GM13977 (cell line): ENCODE measurements around the gene OTOP3.

Source experiments
- DNase-seq: peaks from one replicate; pipeline ENCODE4 v3.0.0; 2012; ENCODE audit warnings: low spot score
- CTCF ChIP-seq: IDR thresholded peaks from 2 replicates; pipeline ENCODE4 v1.5.1; 2012; ENCODE audit warnings: mild to moderate bottlenecking, control low read depth; ENCODE audit not compliant: insufficient read depth; ENCODE audit errors: extremely low read depth, missing control alignments
- in situ Hi-C: fragments of 300-500 bp; cut with MboI; formaldehyde crosslinking; loops from one replicate; pipeline ENCODE4 v1.12.0; 2022; ENCODE audit warnings: low sequenced_read_pairs, low pct_unique_long_range_greater_than_20kb, mixed read lengths, inconsistent platforms; ENCODE audit not compliant: unreplicated experiment

The OTOP3 gene

DNA sequence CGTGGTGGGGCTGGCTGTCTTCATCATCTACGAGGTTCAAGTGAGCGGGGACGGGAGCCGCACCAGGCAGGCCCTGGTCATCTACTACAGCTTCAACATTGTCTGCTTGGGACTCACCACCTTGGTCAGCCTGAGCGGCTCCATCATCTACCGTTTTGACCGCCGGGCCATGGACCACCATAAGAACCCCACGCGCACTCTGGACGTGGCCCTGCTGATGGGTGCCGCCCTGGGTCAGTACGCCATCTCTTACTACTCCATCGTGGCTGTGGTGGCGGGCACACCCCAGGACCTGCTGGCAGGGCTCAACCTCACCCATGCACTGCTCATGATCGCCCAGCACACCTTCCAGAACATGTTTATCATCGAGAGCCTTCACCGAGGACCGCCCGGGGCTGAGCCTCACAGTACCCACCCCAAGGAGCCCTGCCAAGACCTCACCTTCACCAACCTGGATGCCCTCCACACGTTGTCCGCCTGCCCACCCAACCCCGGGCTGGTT is 5.1 kb upstream of the OTOP3 start:
- in situ Hi-C loops, result no loop called here
- DNase-seq, result no peak
- no peak for TF ChIP-seq CTCF

- no peak for DNase-seq
- in situ Hi-C loops, result no loop called here
- no peak for TF ChIP-seq CTCF
Observed at GRCh38 chr17:74935048-74935447, 650 bp upstream of the OTOP3 start.

- no peak for TF ChIP-seq CTCF
- in situ Hi-C loops, result no loop called here
- no peak for DNase-seq
Observed at GRCh38 chr17:74936470-74936799, 737 bp downstream of the OTOP3 start.

DNA sequence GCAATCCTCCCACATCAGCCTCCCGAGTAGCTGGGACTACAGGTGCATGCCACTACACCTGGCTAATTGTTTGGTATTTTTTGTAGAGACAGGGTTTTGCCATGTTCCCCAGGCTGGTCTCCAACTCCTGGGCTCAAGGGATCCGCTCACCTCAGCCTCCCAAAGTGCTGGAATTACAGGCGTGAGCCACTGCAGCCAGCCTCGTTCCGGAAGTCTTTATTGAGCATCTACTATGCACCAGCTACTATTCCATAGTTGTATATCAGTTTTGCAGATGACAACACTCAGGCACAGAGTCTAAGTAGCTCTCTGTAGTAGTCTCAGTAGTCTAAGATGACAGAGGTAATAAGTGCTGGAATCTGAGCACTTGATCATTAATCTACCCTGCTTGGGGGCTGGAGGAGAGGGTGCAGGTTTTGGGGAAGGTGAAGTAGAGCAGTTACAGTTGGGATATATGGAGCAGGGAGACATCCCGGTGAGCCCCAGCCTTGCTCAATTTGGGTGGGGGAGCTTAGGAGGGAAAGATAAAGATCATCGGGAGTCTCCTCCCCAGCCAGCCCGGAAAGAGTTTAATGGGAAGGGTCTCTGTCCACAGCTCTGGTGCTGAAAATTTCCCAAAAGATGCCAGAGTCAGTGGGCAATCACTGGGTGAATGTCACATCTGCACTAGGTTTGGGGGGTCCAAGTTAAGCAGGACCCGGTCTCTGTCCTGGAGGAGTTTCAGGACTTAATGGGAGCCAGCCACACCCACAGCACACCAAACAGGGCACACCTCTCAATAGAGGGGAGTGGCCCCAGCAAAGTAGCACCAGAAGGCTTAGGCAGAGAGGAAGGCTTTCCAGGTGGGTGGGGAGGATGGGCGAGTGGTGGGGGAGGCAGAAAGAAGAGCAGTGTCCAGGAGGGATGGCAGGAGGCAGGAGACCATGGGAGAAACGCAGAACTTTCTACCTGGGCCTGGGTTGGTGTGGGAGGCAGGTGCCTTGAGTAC is 1.7 kb downstream of the OTOP3 start:
- DNase-seq, result no peak
- in situ Hi-C loops, result no loop called here
- no peak for TF ChIP-seq CTCF

DNA sequence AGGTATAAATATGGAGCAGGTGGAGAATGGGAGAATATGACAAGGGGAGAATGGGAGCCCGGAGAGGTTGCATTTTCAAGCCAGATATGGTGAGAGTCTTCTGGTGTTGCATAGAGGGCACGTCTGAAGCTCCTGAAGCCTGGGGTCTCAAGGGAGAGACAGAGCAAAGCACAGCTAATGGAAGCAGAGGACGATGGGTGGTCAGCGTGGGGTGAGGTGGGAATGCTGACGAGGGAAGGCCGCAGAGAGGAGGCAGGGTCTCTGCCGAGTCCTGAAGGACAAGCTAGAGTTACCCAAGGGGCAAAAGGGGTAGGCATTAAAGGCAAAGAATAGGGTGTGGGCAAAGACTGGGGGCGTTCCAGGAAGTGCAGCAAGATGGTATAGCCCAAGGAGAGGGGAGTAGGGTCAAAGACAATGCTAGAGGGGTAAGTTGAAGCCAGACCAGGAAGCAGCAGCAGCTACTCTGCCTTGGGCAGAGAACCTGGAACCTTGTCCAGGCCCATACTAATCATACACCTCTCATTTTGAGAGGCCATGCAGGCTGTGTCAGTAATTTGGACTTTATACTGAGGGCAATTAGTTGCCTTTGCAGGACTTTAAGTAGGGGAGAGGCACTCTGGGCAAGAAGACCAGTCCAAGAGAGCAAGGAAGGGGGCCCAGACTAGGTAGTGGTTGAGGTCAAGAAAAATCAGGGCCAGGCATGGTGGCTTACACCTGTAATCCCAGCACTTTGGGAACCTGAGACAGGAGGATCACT is 2.7 kb downstream of the OTOP3 start:
- no peak for TF ChIP-seq CTCF
- in situ Hi-C loops, result no loop called here
- DNase-seq, result no peak

DNA sequence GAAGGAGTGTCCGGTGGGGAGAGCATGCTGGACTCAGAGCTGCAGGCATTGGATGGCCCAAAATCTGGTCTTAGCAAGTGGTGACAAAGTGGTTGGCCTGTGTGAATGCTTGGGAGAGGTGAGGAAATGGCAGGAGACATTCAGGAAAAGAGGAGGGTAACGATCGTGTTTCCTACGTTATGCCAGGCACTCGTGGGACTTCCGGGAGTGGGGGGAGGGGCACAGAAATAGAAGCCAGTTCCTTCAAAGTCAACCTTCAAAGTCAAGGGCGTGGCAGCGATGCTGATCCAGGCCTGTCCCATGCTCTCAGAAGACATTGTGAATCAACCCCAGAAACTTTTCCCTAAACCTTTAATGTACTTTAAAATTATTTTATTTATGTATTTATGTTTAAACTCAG is 3.8 kb downstream of the OTOP3 start:
- DNase-seq, result no peak
- in situ Hi-C loops, result no loop called here
- no peak for TF ChIP-seq CTCF
